WTC11 (cell line): ENCODE results near the gene SH2B3.
"Not testable (repeated sequence)": the region's sequence is repeated elsewhere in the genome, so short reads cannot be mapped to it uniquely, and the experiment has no call there.

Source experiments
- CTCF ChIP-seq: fragments of 200-600 bp; IDR thresholded peaks from 2 replicates; pipeline ENCODE4 v1.8.0; 2022; ENCODE audit warnings: antibody characterized with exemption
- NFE2L1 ChIP-seq: sonication (generic); formaldehyde crosslinking; IDR thresholded peaks from 2 replicates; pipeline ENCODE4 v1.8.1; 2023; ENCODE audit warnings: missing genetic modification reagents
- TCF7 ChIP-seq: sonication (generic); formaldehyde crosslinking; IDR thresholded peaks from 2 replicates; pipeline ENCODE4 v1.8.0; 2022; ENCODE audit warnings: mild to moderate bottlenecking, low read depth, missing genetic modification reagents, moderate library complexity
- USF2 ChIP-seq: sonication (generic); formaldehyde crosslinking; IDR thresholded peaks from 2 replicates; pipeline ENCODE4 v1.8.1; 2023; ENCODE audit warnings: mild to moderate bottlenecking, missing genetic modification reagents, moderate library complexity

GRCh38 chr12:111402490-111402824 is 3.3 kb upstream of the SH2B3 start:
- not testable (repeated sequence) for TF ChIP-seq TCF7 (CRISPR knock-in tag); NFE2L1; CTCF; USF2 (CRISPR knock-in tag)
